Hepatocyte (in vitro differentiated cells): ENCODE results near the gene STARD7. TPM values are rescaled to one million over a fixed set of nuclear protein-coding genes. Genes with fewer than 3 reads are reported as not detected.

Experiments used
- DNase-seq: peaks from one replicate; pipeline ENCODE4 v3.0.0-alpha.2; 2016; ENCODE audit warnings: low spot score
- H2AFZ ChIP-seq: fragments of 200-600 bp; sonication (generic); 2 replicates; pipeline ENCODE4 v1.6.0; 2016; ENCODE audit warnings: antibody characterized with exemption, mild to moderate bottlenecking
- H3K27ac ChIP-seq: fragments of 200-600 bp; sonication (generic); 2 replicates; pipeline ENCODE4 v1.5.1; 2016; ENCODE audit warnings: mild to moderate bottlenecking
- H3K27me3 ChIP-seq: fragments of 200-600 bp; sonication (generic); 2 replicates; pipeline ENCODE4 v1.6.1; 2016
- H3K36me3 ChIP-seq: fragments of 200-600 bp; sonication (generic); replicated peaks from 2 replicates; pipeline ENCODE4 v1.5.1; 2016; ENCODE audit warnings: low read depth; ENCODE audit not compliant: insufficient read depth
- H3K4me1 ChIP-seq: fragments of 200-600 bp; sonication (generic); 2 replicates; pipeline ENCODE4 v1.5.1; 2016; ENCODE audit warnings: mild to moderate bottlenecking, moderate library complexity; ENCODE audit not compliant: insufficient read depth
- H3K4me2 ChIP-seq: fragments of 200-600 bp; sonication (generic); 2 replicates; pipeline ENCODE4 v1.6.0; 2016
- H3K4me3 ChIP-seq: fragments of 200-600 bp; sonication (generic); 2 replicates; pipeline ENCODE4 v1.5.1; 2016; ENCODE audit warnings: mild to moderate bottlenecking
- H3K79me2 ChIP-seq: fragments of 200-600 bp; sonication (generic); 2 replicates; pipeline ENCODE4 v1.6.0; 2017; ENCODE audit warnings: mild to moderate bottlenecking
- H3K9me2 ChIP-seq: fragments of 200-600 bp; sonication (generic); replicated peaks from 2 replicates; pipeline ENCODE4 v1.6.0; 2017; ENCODE audit warnings: mild to moderate bottlenecking; ENCODE audit not compliant: insufficient read depth
- H3K9me3 ChIP-seq: fragments of 200-600 bp; sonication (generic); 2 replicates; pipeline ENCODE4 v1.5.1; 2016; ENCODE audit warnings: low read depth, mild to moderate bottlenecking
- H4K20me1 ChIP-seq: fragments of 200-600 bp; sonication (generic); 2 replicates; pipeline ENCODE4 v1.6.0; 2016; ENCODE audit warnings: mild to moderate bottlenecking; ENCODE audit not compliant: insufficient read depth, poor library complexity, severe bottlenecking
- CTCF ChIP-seq: fragments of 200-600 bp; sonication (generic); IDR thresholded peaks from 2 replicates; pipeline ENCODE4 v1.5.1; 2016; ENCODE audit warnings: antibody characterized with exemption, mild to moderate bottlenecking; ENCODE audit not compliant: poor library complexity
- EZH2 ChIP-seq: fragments of 200-600 bp; sonication (generic); IDR thresholded peaks from 2 replicates; pipeline ENCODE4 v1.6.1; 2016; ENCODE audit warnings: antibody characterized with exemption, mild to moderate bottlenecking, borderline replicate concordance
- EZH2phosphoT487 ChIP-seq: fragments of 200-600 bp; sonication (generic); IDR thresholded peaks from one replicate; pipeline ENCODE4 v1.6.1; 2018; ENCODE audit warnings: antibody characterized with exemption, mild to moderate bottlenecking, low read depth, moderate library complexity; ENCODE audit not compliant: unreplicated experiment, severe bottlenecking
- WGBS: methylation state at CpG from one replicate; pipeline ENCODE4 v1.1.6; 2016; ENCODE audit warnings: low lambda C conversion rate; ENCODE audit errors: missing lambda C conversion rate; 5-methylcytosine and 5-hydroxymethylcytosine counted together
- polyA plus RNA-seq: library from polyadenylated mRNA; unstranded; fragments of >200 nt; fragmentation: Nextera tagmentation; extraction: Ambion mirVana; gene quantifications from 2 replicates; pipeline ENCODE4 v1.2.1, GENCODE V29; 2016
- total RNA-seq: library from RNA; depleted of rRNA; stranded (reverse); fragments of >200 nt; gene quantifications from 2 replicates; pipeline ENCODE4 v1.2.3, GENCODE V29; 2014

The STARD7 gene
- total and polyA plus RNA-seq, 2 experiments from 2014 or later = 101 to 138 TPM

- no peak for TF ChIP-seq EZH2phosphoT487
- TF ChIP-seq CTCF = no peak
- TF ChIP-seq EZH2 = no peak
- Histone ChIP-seq H3K27me3 (no peaks in the 10 kb centered on the region), H2AFZ (no peak overlapping the region), H4K20me1 (no peaks in the 10 kb centered on the region), H3K27ac (no peak overlapping the region), H3K4me2 (no peak overlapping the region), H3K9me2 (no peaks in the 10 kb centered on the region), H3K36me3 (no peaks in the 10 kb centered on the region), H3K4me3 (no peak overlapping the region), H3K9me3 (no peaks in the 10 kb centered on the region), H3K79me2 (no peaks in the 10 kb centered on the region), H3K4me1 (no peaks in the 10 kb centered on the region)
- DNase-seq = no peak
- WGBS = 96% methylated on average over 8 of the region's 8 CpGs
These were observed 37.2 kb upstream of the STARD7 start for GRCh38 chr2:96245609-96246390.

GRCh38 chr2:96243843-96244242, 35.2 kb upstream of the STARD7 start:
- DNase-seq = no peak
- H3K4me2 ChIP-seq = no peak overlapping the region
- H3K4me3 ChIP-seq = no peak overlapping the region
- 91% methylated on average over 5 of the region's 5 CpGs for WGBS
- no peaks in the 10 kb centered on the region for H3K27me3 ChIP-seq
- H4K20me1 ChIP-seq = no peaks in the 10 kb centered on the region
- H3K9me3 ChIP-seq = no peaks in the 10 kb centered on the region
- no peak overlapping the region for H2AFZ ChIP-seq
- TF ChIP-seq EZH2 (no peak), CTCF (no peak), EZH2phosphoT487 (no peak)
- no peak overlapping the region for H3K27ac ChIP-seq
- no peaks in the 10 kb centered on the region for H3K4me1 ChIP-seq
- H3K36me3 ChIP-seq = no peaks in the 10 kb centered on the region
- H3K9me2 ChIP-seq = no peaks in the 10 kb centered on the region
- H3K79me2 ChIP-seq = no peaks in the 10 kb centered on the region

GRCh38 chr2:96241900-96242611, 33.4 kb upstream of the STARD7 start:
- no peaks in the 10 kb centered on the region for H3K27me3 ChIP-seq
- H2AFZ ChIP-seq = no peak overlapping the region
- H4K20me1 ChIP-seq = no peaks in the 10 kb centered on the region
- H3K4me1 ChIP-seq = no peaks in the 10 kb centered on the region
- no peak for TF ChIP-seq EZH2phosphoT487
- no peak for TF ChIP-seq CTCF
- TF ChIP-seq EZH2 = no peak
- no peak overlapping the region for H3K4me3 ChIP-seq
- H3K9me3 ChIP-seq = no peaks in the 10 kb centered on the region
- H3K27ac ChIP-seq = no peak overlapping the region
- no peak for DNase-seq
- no peaks in the 10 kb centered on the region for H3K79me2 ChIP-seq
- WGBS = 92% methylated on average over 5 of the region's 5 CpGs
- H3K4me2 ChIP-seq = no peak overlapping the region
- no peaks in the 10 kb centered on the region for H3K36me3 ChIP-seq
- H3K9me2 ChIP-seq = no peaks in the 10 kb centered on the region
